H1 (cell line): ENCODE data around the gene AGAP3. TPM values are rescaled to one million over a fixed set of nuclear protein-coding genes. Genes with fewer than 3 reads are reported as not detected.

Source experiments
- CTCF ChIA-PET: fragments of 300-600 bp; sonication (Branson Sonifier 250); formaldehyde crosslinking; loops from one replicate; lab custom pipeline; 2021; ENCODE audit not compliant: partially characterized antibody; lab: Charles Lee
- POLR2A ChIA-PET: fragments of 300-600 bp; sonication (Branson Sonifier 250); formaldehyde crosslinking; loops from one replicate; lab custom pipeline; 2021; ENCODE audit warnings: inconsistent platforms; ENCODE audit not compliant: partially characterized antibody; lab: Charles Lee
- DNase-seq, 2 experiments: peaks; one replicate each; pipeline versions ENCODE4 v3.0.0 to v3.0.0-alpha.2; 2010 to 2022; ENCODE audit warnings: low spot score in 2 of 2, low read depth in 1 of 2, mixed read lengths in 1 of 2
- FAIRE-seq: peaks from 2 replicates; lab custom pipeline; 2011; peaks lifted over from hg19 to GRCh38; lab: Jason Lieb, UNC
- H2AFZ ChIP-seq: 2 replicates; pipeline ENCODE4 v1.8.1; 2012; ENCODE audit warnings: low read length, inconsistent platforms
- H2AK5ac ChIP-seq: 2 replicates; pipeline ENCODE4 v1.6.1; 2013; ENCODE audit warnings: low read depth, low read length
- H2BK120ac ChIP-seq: replicated peaks from 2 replicates; pipeline ENCODE3; 2013; ENCODE audit warnings: low read depth, low read length, inconsistent platforms
- H2BK12ac ChIP-seq: 2 replicates; pipeline ENCODE4 v1.6.1; 2013; ENCODE audit warnings: low read depth, low read length
- H2BK15ac ChIP-seq: 2 replicates; pipeline ENCODE4 v1.6.1; 2013; ENCODE audit warnings: low read length
- H2BK20ac ChIP-seq: 2 replicates; pipeline ENCODE4 v1.6.1; 2013; ENCODE audit warnings: low read length
- H2BK5ac ChIP-seq: 2 replicates; pipeline ENCODE4 v1.6.1; 2013; ENCODE audit warnings: low read depth, low read length
- H3K14ac ChIP-seq: 2 replicates; pipeline ENCODE4 v1.6.1; 2013; ENCODE audit warnings: inconsistent platforms; ENCODE audit not compliant: insufficient read length
- H3K18ac ChIP-seq: 2 replicates; pipeline ENCODE4 v1.6.1; 2013; ENCODE audit warnings: low read length; ENCODE audit errors: extremely low read depth
- H3K23ac ChIP-seq: 2 replicates; pipeline ENCODE4 v1.6.1; 2013; ENCODE audit warnings: inconsistent platforms; ENCODE audit not compliant: insufficient read length
- H3K23me2 ChIP-seq: 2 replicates; pipeline ENCODE4 v1.6.1; 2013; ENCODE audit warnings: low read depth, low read length
- H3K27ac ChIP-seq: 2 replicates; pipeline ENCODE4 v1.6.1; 2011; ENCODE audit warnings: low read depth, low read length, inconsistent platforms
- H3K27me3 ChIP-seq, 4 experiments: replicated peaks in 1 of 4; 1 replicate in 1 of 4; 2 replicates in 3 of 4; pipeline versions ENCODE4 v1.6.1 to v1.8.1; 2011 to 2013; ENCODE audit warnings: low read length in 3 of 4, mild to moderate bottlenecking in 3 of 4, inconsistent platforms in 2 of 4, mixed read lengths in 2 of 4, moderate library complexity in 1 of 4; ENCODE audit not compliant: control insufficient read depth in 3 of 4, insufficient read depth in 3 of 4; ENCODE audit errors: extremely low read depth in 1 of 4
- H3K36me3 ChIP-seq, 4 experiments: 2 replicates each; pipeline versions ENCODE4 v1.6.1 to v1.8.1; 2011 to 2013; ENCODE audit warnings: mild to moderate bottlenecking in 4 of 4, low read length in 3 of 4, moderate library complexity in 2 of 4, control low read depth in 1 of 4, inconsistent platforms in 1 of 4; ENCODE audit not compliant: insufficient read depth in 4 of 4, control insufficient read depth in 2 of 4
- H3K4ac ChIP-seq: replicated peaks from 2 replicates; pipeline ENCODE3; 2013; ENCODE audit warnings: low read length, low read depth, mixed read lengths, inconsistent platforms; ENCODE audit not compliant: insufficient read length
- H3K4me1 ChIP-seq, 4 experiments: replicated peaks in 1 of 4; 1 replicate in 1 of 4; 2 replicates in 3 of 4; pipeline versions ENCODE4 v1.6.1 to v1.8.1; 2011 to 2013; ENCODE audit warnings: low read length in 3 of 4, inconsistent platforms in 2 of 4, mixed read lengths in 1 of 4; ENCODE audit not compliant: insufficient read depth in 4 of 4, control insufficient read depth in 3 of 4
- H3K4me2 ChIP-seq, 2 experiments: 2 replicates each; pipeline versions ENCODE4 v1.6.1 to v1.8.1; 2011 to 2013; ENCODE audit warnings: low read depth in 2 of 2, low read length in 2 of 2, control low read depth in 1 of 2, inconsistent platforms in 1 of 2, mild to moderate bottlenecking in 1 of 2; ENCODE audit not compliant: insufficient read depth in 1 of 2
- H3K4me3 ChIP-seq, 4 experiments: fragments of 200-600, 300-600 bp in 1 of 4; sonication (generic), shearing (Covaris generic), sonication (Bioruptor Twin) in 1 of 4; 2 replicates each; pipeline versions ENCODE4 v1.5.1 to v1.8.1; 2011 to 2016; ENCODE audit warnings: low read length in 4 of 4, low read depth in 3 of 4, control low read depth in 2 of 4, inconsistent platforms in 2 of 4, mild to moderate bottlenecking in 2 of 4, mixed read lengths in 1 of 4, moderate library complexity in 1 of 4; ENCODE audit not compliant: insufficient read depth in 2 of 4; ENCODE audit errors: extremely low read depth in 1 of 4
- H3K56ac ChIP-seq: replicated peaks from 2 replicates; pipeline ENCODE3; 2013; ENCODE audit warnings: low read depth, mild to moderate bottlenecking, mixed read lengths, low read length, inconsistent platforms; ENCODE audit not compliant: insufficient read length
- H3K79me1 ChIP-seq: 2 replicates; pipeline ENCODE4 v1.6.1; 2013; ENCODE audit warnings: low read depth, low read length, control low read depth
- H3K79me2 ChIP-seq, 2 experiments: 2 replicates each; pipeline versions ENCODE4 v1.6.1 to v1.8.1; 2012 to 2013; ENCODE audit warnings: low read length in 2 of 2, mild to moderate bottlenecking in 2 of 2, inconsistent platforms in 1 of 2; ENCODE audit not compliant: insufficient read depth in 2 of 2, control insufficient read depth in 1 of 2
- H3K9ac ChIP-seq, 4 experiments: replicated peaks in 1 of 4; 1 replicate in 1 of 4; 2 replicates in 3 of 4; pipeline versions ENCODE4 v1.6.1 to v1.8.1; 2011 to 2013; ENCODE audit warnings: low read depth in 3 of 4, low read length in 3 of 4, control low read depth in 2 of 4, mild to moderate bottlenecking in 2 of 4, moderate library complexity in 2 of 4, inconsistent platforms in 1 of 4; ENCODE audit errors: extremely low read depth in 1 of 4
- H3K9me3 ChIP-seq, 2 experiments: 2 replicates each; pipeline versions ENCODE4 v1.6.1 to v1.8.1; 2012 to 2013; ENCODE audit warnings: mild to moderate bottlenecking in 2 of 2, moderate library complexity in 2 of 2, control low read depth in 1 of 2, inconsistent platforms in 1 of 2, low read depth in 1 of 2, low read length in 1 of 2, mixed read lengths in 1 of 2; ENCODE audit not compliant: insufficient read depth in 2 of 2
- H4K20me1 ChIP-seq, 2 experiments: replicated peaks in 1 of 2; 2 replicates each; pipeline versions ENCODE3 to v1.8.1; 2011 to 2013; ENCODE audit warnings: inconsistent platforms in 2 of 2, low read length in 2 of 2, mild to moderate bottlenecking in 1 of 2; ENCODE audit not compliant: insufficient read depth in 2 of 2, control insufficient read depth in 1 of 2
- H4K5ac ChIP-seq: 2 replicates; pipeline ENCODE4 v1.6.1; 2013; ENCODE audit warnings: low read length, low read depth, mixed read lengths, inconsistent platforms; ENCODE audit not compliant: insufficient read length
- H4K8ac ChIP-seq: 2 replicates; pipeline ENCODE4 v1.8.0; 2013; ENCODE audit warnings: mild to moderate bottlenecking, moderate library complexity, low read length, inconsistent platforms; ENCODE audit not compliant: insufficient read depth; ENCODE audit errors: extremely low read depth
- H4K91ac ChIP-seq: replicated peaks from 2 replicates; pipeline ENCODE3; 2013; ENCODE audit warnings: low read length, mixed read lengths, inconsistent platforms; ENCODE audit not compliant: insufficient read length
- ASH2L ChIP-seq: fragments of 200-600, 300-600 bp; sonication (generic); IDR thresholded peaks from one replicate; pipeline ENCODE4 v1.7.1; 2017; ENCODE audit warnings: low read length
- CTBP2 ChIP-seq: IDR thresholded peaks from 2 replicates; pipeline ENCODE4 v1.7.0; 2011; ENCODE audit warnings: borderline replicate concordance, mild to moderate bottlenecking, moderate library complexity, mixed read lengths, low read length; ENCODE audit not compliant: insufficient read depth, insufficient read length
- HDAC2 ChIP-seq, 2 experiments: fragments of 300-600 bp in 1 of 2; sonication (generic) in 1 of 2; IDR thresholded peaks; 2 replicates each; pipeline ENCODE4 v1.6.1; 2011 to 2012; ENCODE audit warnings: low read depth in 2 of 2, low read length in 2 of 2, mild to moderate bottlenecking in 2 of 2, moderate library complexity in 2 of 2, borderline replicate concordance in 1 of 2, inconsistent platforms in 1 of 2
- SP4 ChIP-seq: IDR thresholded peaks from 2 replicates; pipeline ENCODE4 v1.6.1; 2012; ENCODE audit warnings: low read length, inconsistent platforms
- TAF7 ChIP-seq: optimal IDR thresholded peaks from 2 replicates; pipeline ENCODE3; 2011; ENCODE audit warnings: low read depth, mild to moderate bottlenecking, inconsistent platforms, low read length, moderate library complexity, borderline replicate concordance
- TBP ChIP-seq: IDR thresholded peaks from 2 replicates; pipeline ENCODE4 v1.6.1; 2011; ENCODE audit warnings: low read depth, low read length, improper control_type of control experiment
- YY1 ChIP-seq: IDR thresholded peaks from 2 replicates; pipeline ENCODE4 v1.6.1; 2011; ENCODE audit warnings: low read depth, mild to moderate bottlenecking, low read length
- WGBS, 2 experiments: shearing (Covaris generic) in 1 of 2; methylation state at CpG; one replicate each; pipeline versions ENCODE4 v1.1.6 to v1.1.7; 2013 to 2015; ENCODE audit warnings: low lambda C conversion rate in 2 of 2, mixed read lengths in 2 of 2, inconsistent platforms in 1 of 2, low coverage in 1 of 2, missing lambda C conversion rate in 1 of 2; ENCODE audit not compliant: insufficient replicate concordance in 2 of 2, insufficient coverage in 1 of 2, insufficient read length in 1 of 2; ENCODE audit errors: extremely low coverage in 1 of 2, missing lambda C conversion rate in 1 of 2; 5-methylcytosine and 5-hydroxymethylcytosine counted together
- polyA plus RNA-seq, 7 experiments: library from polyadenylated mRNA; depleted of rRNA in 3 of 7; stranded (reverse) in 5 of 7; unstranded in 2 of 7; fragments of >200 nt in 5 of 7; fragments of 200-250 nt in 2 of 7; gene quantifications; 1 replicate in 5 of 7; 2 replicates in 1 of 7; 4 replicates in 1 of 7; pipeline versions ENCODE4 v1.2.1 to v1.2.3, GENCODE V29; 2011 to 2013; ENCODE audit warnings: missing spikeins in 2 of 7, mixed read lengths in 2 of 7
- total RNA-seq: library from RNA; stranded (reverse); fragmentation: NEBNext Ultra II Directional; extraction: Animal tissue kit (Norgen Biotek cat#: 25700); gene quantifications from 2 replicates; pipeline ENCODE4 v1.2.1, GENCODE V29; 2021
- TF ChIP-seq, protein P1 (sequence below), 3 experiments: IDR thresholded peaks; 1 replicate in 2 of 3; 2 replicates in 1 of 3; pipeline versions ENCODE4 v1.5.1 to v1.6.1; 2011; ENCODE audit warnings: low read length in 3 of 3, mild to moderate bottlenecking in 3 of 3, inconsistent platforms in 2 of 3, low read depth in 1 of 3, moderate library complexity in 1 of 3; ENCODE audit not compliant: insufficient read depth in 1 of 3; ENCODE audit errors: control extremely low read depth in 1 of 3

Gene AGAP3
- total and polyA plus RNA-seq, 2 of the 8 experiments (the other 6 are each of a cell fraction or from before 2014, with no cell fraction given) = 66.4 to 120 TPM

DNA sequence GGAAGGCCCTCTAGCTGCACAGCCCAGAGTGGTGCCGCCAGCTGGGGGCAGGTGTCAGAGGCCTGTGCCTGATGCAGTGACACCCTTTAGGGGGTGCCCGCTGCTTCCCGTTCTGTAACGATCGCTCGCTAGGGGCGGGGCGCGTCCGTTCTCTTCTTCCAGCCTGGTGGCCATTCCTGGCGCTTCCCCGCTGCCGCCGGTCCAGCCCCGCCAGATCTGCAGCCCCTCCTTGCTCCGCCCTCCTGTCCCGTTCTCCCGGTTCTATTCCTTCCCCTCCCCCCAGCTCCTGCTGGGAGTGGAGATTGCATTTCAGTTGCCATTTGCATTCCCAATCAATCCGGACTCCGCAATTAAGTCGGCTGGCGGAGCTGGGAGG, 39.2 kb downstream of the AGAP3 start:
- WGBS, 2 experiments = 1% methylated on average over 20 of the region's 22 CpGs; no CpG with 5 or more reads in 1 of the 2 experiments
- peaks cover 0 to 13% (median 4%) of the 10 kb centered on the region in 4 experiments; a peak in 5 of 7 replicates for H3K27me3 ChIP-seq
- ChIA-PET CTCF (interaction anchor here (0.6 to 11.7 kb wide), 15 partner anchors 10 to 126 kb away, joined by 3 to 197 read pairs (median 5); partner anchors contain the start of genes ABCF2 and GBX1), POLR2A (interaction anchor here (0.7 to 2.0 kb wide), 7 partner anchors 10 to 51 kb away, joined by 3 to 6 read pairs (median 4); no protein-coding TSS in a partner anchor)
- H2BK15ac ChIP-seq = 0 out of 2 replicates have a peak overlapping the region, but pooled peaks have one; percentile 10
- TF ChIP-seq TBP = 0 out of 2 replicates have a peak, but pooled peaks have one; percentile 34
- peak; percentile 91 for TF ChIP-seq ASH2L
- TF ChIP-seq SP4 = no peak
- TF ChIP-seq TAF7 = peak; percentile 51
- TF ChIP-seq CTBP2 = no peak
- TF ChIP-seq YY1 = 0 out of 2 replicates have a peak, but pooled peaks have one; percentile 51
- TF ChIP-seq, protein P1, sequence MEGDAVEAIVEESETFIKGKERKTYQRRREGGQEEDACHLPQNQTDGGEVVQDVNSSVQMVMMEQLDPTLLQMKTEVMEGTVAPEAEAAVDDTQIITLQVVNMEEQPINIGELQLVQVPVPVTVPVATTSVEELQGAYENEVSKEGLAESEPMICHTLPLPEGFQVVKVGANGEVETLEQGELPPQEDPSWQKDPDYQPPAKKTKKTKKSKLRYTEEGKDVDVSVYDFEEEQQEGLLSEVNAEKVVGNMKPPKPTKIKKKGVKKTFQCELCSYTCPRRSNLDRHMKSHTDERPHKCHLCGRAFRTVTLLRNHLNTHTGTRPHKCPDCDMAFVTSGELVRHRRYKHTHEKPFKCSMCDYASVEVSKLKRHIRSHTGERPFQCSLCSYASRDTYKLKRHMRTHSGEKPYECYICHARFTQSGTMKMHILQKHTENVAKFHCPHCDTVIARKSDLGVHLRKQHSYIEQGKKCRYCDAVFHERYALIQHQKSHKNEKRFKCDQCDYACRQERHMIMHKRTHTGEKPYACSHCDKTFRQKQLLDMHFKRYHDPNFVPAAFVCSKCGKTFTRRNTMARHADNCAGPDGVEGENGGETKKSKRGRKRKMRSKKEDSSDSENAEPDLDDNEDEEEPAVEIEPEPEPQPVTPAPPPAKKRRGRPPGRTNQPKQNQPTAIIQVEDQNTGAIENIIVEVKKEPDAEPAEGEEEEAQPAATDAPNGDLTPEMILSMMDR (IDR thresholded peaks at IDR 0.05; ENCODE audit: control extremely low read depth in 1 of 3, insufficient read depth in 1 of 3, low read depth in 1 of 3, low read length in 3 of 3) = peak in 2 of 3 experiments; percentile 34 to 70; a peak in 3 of 4 replicates
- peak; percentile 8 to 68; a peak in 1 of 4 replicates for TF ChIP-seq HDAC2 (IDR thresholded peaks at IDR 0.05; ENCODE audit: borderline replicate concordance in 1 of 2, low read depth in 2 of 2, low read length in 2 of 2)
- H3K23me2 ChIP-seq = peaks cover 5% of the 10 kb centered on the region; the same call in 1 of the 2 replicates
- H4K8ac ChIP-seq = no peak overlapping the region; the same call in 1 of the 2 replicates
- FAIRE-seq (no peak), DNase-seq (no peak)
- H3K4me1 ChIP-seq = peaks cover 0 to 23% (median 7%) of the 10 kb centered on the region in 4 experiments; a peak in 6 of 7 replicates
- H2BK5ac ChIP-seq = peak overlapping the region; percentile 44; the same call in 1 of the 2 replicates
- no peak overlapping the region; the same call in 1 of the 2 replicates for H3K18ac ChIP-seq
- no peak overlapping the region for H2AK5ac ChIP-seq
- H3K9me3 ChIP-seq = no peaks in the 10 kb centered on the region
- H3K23ac ChIP-seq = no peak overlapping the region
- no peak overlapping the region for H2AFZ ChIP-seq
- no peak overlapping the region for H2BK120ac ChIP-seq
- H3K79me1 ChIP-seq = no peaks in the 10 kb centered on the region
- peak overlapping the region; percentile 29 to 75 (median 48) for H3K4me3 ChIP-seq
- no peak overlapping the region for H3K27ac ChIP-seq
- H3K36me3 ChIP-seq = peaks cover 0 to 20% (median 0%) of the 10 kb centered on the region in 4 experiments; a peak in 2 of 8 replicates
- H2BK12ac ChIP-seq = no peak overlapping the region
- no peak overlapping the region for H2BK20ac ChIP-seq
- no peak overlapping the region for H4K91ac ChIP-seq
- no peaks in the 10 kb centered on the region for H3K79me2 ChIP-seq
- peaks cover 10 to 30% of the 10 kb centered on the region in 2 experiments for H4K20me1 ChIP-seq
- no peak overlapping the region for H3K14ac ChIP-seq
- H4K5ac ChIP-seq = no peak overlapping the region
- H3K9ac ChIP-seq = no peak overlapping the region; a peak in 1 of 7 replicates
- peak overlapping the region; percentile 47 to 92 for H3K4me2 ChIP-seq
- H3K4ac ChIP-seq = no peak overlapping the region
- peak overlapping the region; percentile 36 for H3K56ac ChIP-seq
